GM19455 (cell line): ENCODE results near the gene SLC25A40.

ENCODE experiments used
- ATAC-seq: cut with Tn5 transposase; IDR thresholded peaks from one replicate; pipeline ENCODE4 v1.9.1; 2021; ENCODE audit not compliant: unreplicated experiment

The SLC25A40 gene

GRCh38 chr7:87785368-87785995 lies 90.7 kb downstream of the SLC25A40 start:
- no peak for ATAC-seq

- no peak for ATAC-seq
Observed at GRCh38 chr7:87784424-87784823, 91.7 kb downstream of the SLC25A40 start.
